GM04503 (cell line): Measurements from ENCODE around the gene FGF1.

Experiments
- DNase-seq: peaks from one replicate; pipeline ENCODE4 v3.0.0-alpha.2; 2012; ENCODE audit warnings: low read depth

FGF1 gene

DNA sequence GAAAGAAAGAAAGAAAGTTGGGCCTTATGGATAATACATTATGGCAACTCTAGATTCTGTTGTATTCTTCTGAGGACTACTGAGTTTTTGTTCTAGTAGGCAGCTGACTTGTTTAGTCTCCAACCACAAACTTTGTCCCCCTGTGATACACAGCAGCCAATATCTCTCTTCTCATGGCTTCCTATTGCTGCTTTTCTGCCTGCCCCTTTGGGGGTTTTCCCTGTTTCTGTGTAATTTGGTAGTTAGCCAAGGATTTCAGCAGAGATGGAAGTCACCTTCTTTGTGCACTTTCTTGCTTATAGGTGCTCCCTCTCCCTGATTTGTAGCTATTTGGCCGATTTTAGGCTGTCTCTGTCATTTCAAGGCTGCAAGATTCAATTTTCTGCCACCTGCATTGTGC, 109.6 kb downstream of the FGF1 start:
- DNase-seq = no peak

- DNase-seq = no peak
Measured at GRCh38 chr5:142572006-142572405, 113.9 kb downstream of the FGF1 start.

DNA sequence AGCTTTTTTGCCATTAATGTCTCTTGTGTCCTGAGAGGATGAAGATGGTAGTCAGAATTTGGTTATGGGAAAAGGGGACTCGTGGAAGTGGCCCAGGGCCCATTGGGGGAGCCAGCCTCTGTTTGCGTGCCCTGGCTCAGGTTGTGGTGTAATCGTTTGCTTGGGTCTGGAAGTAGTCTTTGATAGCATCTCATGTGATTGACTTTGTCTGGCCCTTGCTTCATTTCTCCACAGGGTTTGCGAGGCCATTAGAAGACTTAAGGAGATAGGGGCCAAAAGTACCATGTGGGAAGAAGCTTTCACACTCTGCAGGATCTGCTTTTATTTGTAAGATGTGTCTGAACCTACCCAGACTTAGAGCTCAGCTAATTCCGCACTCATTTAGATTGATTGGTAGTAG, 114.5 kb downstream of the FGF1 start:
- DNase-seq = no peak

DNA sequence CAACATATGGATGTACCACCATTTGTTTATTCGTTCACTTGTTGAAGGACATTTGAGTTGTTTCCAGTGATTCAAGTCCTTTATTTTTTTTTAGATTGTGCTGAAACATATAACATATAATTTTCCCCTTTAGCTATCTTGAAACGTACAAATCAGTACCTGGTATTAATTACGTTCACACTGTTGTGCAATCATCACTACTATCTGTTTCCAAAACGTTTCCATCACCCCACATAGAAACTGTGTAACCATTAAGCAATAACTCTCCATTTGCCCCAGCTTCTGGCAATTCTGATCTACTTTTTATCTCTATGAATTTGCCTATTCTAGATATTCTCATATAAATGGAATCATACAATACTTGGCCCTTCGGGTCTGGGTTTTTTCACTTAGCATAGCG, 116.0 kb downstream of the FGF1 start:
- DNase-seq = no peak

DNA sequence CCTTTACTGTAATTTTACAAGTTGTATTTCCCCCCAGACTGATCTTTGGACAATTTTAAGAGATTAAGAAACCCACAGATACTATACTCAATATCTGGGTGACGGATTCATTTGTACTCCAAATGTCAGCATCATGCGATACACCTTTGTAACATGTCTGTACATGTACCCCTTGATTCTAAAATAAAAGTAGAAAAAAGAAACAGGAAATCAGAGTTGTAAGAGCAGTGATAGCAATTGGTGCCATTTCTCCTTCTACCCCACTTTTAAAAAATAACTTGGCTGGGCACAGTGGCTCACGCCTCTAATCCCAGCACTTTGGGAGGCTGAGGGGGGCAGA, 116.9 kb downstream of the FGF1 start:
- DNase-seq = no peak

- no peak for DNase-seq
Measured at GRCh38 chr5:142568283-142568995, 117.5 kb downstream of the FGF1 start.

DNA sequence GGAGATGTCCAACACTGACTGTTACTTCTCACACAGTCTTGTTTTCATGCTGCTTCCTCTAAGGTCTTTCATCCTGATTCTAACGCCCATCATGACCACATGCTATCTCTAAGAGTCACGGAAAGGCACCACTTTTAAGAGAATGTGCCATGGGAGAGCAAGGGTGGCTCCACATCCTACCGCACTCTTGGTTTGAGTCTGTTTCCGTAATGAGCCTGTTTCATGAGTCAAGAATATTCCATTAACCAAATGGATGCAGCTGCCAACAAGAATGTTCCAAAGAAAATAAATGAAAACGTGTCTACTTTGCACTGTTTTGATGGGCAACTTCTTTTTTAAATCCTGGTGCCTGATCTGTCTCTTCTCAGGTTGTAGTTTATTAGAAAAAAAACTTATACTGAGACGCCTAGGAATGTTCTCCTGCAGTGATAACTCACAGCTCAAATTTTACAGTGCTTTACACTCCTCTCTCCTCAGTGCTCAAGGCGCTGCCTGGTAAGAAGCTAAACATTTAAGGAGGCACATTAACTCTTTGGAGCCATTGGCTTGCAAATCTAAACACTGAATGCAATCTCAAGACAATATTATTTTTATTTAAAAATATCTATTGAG, 124.3 kb downstream of the FGF1 start:
- DNase-seq = no peak

- DNase-seq = no peak
Measured at GRCh38 chr5:142561029-142561428, 124.9 kb downstream of the FGF1 start.

GRCh38 chr5:142552107-142552506, 133.8 kb downstream of the FGF1 start:
- no peak for DNase-seq

- no peak for DNase-seq
Measured at GRCh38 chr5:142551338-142552067, 134.4 kb downstream of the FGF1 start.

DNA sequence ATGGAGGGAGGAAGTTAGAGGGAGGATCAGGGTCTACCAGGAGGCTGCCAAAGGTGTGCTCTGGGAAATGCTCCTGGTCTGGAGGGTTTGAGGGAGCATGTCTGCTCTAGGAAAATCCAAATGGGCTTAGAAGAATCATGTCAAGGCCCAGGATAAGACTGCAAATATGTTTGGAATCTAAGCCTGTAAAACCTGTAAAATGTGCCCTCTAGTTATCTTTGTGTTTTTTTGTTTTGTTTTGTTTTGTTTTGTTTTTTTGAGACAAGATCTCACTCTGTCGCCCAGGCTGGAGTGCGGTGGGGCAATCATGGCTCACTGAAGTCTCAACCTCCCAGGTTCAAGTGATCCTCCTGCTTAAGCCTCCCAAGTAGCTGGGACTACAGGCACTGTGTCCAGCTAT, 135.4 kb downstream of the FGF1 start:
- DNase-seq = no peak

DNA sequence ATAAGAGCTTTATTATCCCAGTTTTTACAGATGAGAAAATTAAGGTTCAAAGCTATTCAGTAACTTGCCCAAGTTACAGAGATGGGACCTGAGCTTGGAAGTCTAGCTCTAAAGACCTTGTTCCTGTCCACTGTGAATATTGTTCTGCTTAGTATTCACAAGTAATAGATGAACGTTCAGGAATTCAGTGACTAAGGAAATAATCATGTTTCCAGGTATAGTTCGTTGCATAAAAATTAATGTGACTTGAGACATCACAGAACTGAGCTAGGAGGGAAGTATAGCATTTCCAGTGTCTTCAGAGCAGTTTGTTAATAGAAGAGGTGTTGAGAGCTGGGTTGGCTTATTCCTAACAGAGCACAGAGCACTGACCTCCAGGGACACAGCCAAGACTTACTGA, 136.1 kb downstream of the FGF1 start:
- DNase-seq = no peak

DNA sequence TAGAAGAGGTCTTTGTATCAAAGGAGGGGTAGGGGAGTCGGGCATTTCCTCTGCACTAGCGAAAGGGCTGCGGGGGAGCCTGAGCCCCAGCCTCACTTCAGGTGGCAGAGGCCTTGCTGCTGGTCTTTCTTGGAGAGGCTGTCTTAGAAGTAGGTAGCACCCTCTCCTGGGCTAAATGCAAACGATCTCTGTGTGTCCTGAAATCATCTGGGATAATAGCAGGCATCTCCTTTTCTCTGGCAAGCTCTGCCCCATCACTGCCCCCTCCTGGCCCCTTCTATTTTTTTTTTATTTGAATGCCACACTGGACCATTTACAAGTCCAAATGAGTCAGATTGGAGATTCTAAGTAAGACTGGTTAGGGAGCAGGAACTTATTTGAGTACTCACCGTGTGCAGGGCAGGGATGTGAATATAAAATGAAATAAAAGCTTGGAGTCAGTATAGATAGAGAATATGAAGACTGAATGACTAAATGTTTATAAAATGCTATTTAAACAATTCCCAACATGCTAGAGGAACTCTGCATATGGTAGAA, 137.1 kb downstream of the FGF1 start:
- peak; percentile 76 for DNase-seq

- DNase-seq = no peak
Measured at GRCh38 chr5:142547445-142548380, 138.2 kb downstream of the FGF1 start.

GRCh38 chr5:142545650-142546322, 140.1 kb downstream of the FGF1 start:
- no peak for DNase-seq

DNA sequence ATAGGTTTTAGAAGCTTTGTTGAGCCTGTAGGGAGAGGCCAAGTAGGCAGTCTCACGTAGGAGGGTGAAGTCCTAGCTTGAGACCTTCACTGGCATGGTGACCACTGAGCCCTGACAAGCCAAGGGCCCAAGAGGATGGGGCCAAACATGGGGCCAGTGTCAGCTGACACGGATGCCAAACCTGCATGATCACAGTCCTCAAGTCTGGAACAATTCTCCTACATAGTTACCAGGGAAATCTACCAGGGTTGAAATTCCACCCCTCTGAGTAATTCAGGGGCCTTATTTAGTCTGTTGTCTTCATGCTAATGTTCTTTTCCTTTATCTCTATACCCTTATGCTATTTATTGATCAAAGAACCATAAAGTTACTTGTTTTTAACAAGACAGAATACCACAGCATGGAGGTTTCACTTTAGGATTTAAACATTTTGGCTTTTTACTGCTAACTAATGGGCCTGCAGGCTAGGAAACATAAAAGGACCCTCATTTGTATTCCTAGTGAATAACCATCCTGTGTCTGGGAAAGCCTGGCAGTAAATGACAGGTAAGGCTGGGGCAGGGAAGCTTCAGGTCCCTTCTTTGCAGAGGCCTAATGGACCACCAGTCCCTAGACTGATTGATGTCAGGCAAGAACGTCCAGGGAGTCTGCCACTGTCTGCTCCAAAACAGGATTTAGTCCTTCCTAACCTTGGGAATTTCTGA, 140.8 kb downstream of the FGF1 start:
- DNase-seq = no peak

- DNase-seq = no peak
Measured at GRCh38 chr5:142544071-142544753, 141.7 kb downstream of the FGF1 start.

GRCh38 chr5:142542906-142543305, 143.0 kb downstream of the FGF1 start:
- peak; percentile 55 for DNase-seq
